NCI-H128 (cell line): Measurements from ENCODE around the gene HK1.

ENCODE experiments used
- DNase-seq: peaks from one replicate; lab custom pipeline; 2025; ENCODE audit not compliant: unreplicated experiment; lab: John Stamatoyannopoulos, UW

The HK1 gene

DNA sequence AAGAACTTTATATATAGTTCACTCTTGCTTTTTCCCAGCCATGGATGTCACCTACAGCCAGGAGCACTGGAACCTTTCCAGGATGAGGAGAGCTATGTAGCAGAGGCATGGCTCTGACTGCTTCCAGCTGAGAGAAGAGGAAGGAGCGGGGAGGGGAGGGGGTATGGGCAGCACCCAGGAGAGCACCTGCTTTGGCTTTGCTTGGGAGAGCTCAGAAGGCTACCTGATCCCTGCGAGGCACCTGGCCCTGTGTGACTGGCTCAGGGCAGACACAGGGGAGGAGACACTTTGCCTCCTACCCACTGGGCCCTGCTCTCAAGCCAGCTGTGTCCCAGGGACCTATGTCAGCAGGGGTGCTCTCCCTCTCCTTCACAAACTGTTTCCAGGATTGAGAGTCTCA lies 67.1 kb downstream of the HK1 start:
- DNase-seq = no peak

DNA sequence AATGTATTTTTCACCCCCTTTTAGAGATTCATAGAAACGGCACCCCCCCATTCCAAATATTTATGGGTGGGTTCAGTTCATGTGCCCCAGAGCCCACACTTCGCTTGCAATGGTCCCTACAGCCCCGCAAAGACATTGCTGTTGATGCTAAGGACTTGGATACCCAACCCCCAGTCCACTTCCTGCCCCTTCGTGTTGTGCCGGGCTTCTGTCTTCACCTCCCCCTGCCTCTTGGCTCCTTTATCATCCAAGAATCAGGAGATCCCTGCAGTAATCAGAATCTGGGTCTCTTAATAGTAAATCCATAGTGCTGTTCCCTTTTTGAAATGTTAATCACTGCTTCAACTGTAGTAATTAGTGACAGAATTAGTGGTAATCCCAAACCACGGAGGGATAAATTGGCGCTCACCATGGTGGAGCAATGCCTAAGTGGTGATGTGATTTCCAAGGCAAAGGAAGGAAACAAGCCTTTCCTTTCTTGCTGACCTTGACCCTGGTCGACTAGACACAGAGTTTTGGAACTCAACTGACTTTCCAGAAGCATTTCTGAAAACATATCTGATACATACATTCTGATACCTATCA lies 67.7 kb downstream of the HK1 start:
- DNase-seq = no peak

DNA sequence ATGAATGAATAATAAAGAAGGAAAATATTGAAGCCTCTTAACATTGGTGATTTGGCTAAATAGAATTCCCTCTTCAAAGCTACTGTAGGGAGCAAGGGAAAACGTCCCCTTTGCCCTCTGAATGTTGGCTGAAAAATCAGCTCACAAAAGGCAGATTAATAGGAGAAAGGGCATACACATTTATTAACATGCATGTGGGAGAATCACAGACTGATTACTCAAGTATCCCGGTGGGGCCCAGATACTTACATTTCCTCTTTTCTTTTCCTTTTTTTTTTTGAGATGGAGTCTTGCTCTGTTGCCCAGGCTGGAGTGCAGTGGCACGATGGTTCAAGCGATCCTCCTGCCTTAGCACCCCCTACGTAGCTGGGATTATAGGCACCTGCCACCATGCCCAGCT lies 68.5 kb downstream of the HK1 start:
- no peak for DNase-seq

DNA sequence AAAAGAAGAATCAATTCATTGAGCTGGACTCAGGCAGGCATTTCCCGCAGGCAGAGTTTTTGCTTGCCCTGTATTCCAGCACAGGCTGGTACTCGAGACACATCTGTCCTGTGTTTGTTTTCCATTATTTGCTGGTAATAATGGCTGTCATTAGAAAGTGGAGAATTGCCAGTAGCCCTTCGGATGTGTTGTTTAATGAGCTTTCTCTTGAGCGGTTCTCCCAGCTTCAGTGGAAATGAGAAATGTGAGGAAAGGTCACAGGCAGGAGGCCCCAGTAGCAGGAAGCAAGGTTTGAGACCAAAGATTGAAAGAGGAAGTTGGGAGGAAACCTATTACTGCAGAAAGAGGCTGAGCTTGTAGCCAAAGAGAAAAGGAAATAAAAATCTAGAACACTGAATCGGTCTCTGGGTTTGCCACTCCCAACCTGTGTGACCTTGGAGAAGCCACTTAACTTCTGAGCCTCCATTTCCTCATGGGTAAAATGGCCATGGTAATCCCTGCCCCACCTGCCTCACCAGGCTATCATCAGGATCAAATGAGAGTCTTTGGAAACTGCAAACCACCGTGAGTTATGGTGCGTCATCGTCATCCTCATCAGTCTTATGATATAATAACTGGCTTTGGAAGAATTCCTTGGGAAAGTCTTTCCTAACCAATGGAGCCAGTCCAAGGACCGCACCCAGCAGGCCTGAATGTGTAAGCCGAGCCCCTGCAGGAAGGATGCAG lies 70.7 kb downstream of the HK1 start:
- no peak for DNase-seq

DNA sequence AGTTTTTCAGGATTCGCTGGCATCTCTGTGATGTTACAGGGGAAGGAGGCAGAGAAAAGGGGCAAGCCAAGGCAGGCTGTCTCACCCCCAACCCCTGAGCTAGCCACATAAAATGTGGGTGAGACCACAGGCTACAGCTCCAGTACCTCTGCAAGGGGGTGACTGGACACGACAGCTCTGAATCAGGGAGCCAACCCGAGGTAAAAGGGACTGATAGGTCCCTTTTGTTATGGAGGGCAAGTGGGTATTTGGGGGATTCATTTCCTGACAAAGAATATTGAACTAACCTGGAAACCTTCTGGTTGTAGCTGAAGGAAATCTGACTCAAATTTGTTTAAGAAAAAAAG lies 71.2 kb downstream of the HK1 start:
- no peak for DNase-seq

DNA sequence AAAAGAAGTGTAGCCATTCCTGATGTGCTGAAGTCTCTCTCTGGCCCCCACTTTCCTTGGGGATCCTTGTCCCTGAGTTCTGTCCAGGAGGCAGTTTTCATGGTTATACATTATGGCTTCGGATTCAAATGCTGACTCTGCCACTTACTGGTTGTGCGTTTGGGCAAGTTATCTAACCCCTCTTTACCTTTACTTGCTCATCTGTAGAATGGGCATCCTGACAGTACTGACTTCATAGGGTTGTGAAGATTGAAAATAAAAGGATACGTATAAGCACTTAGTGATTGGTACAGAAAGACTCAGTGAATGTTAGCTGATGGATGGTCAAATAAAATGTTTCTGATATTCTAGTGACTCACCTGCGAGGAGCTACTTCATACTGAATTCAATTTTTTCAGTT lies 73.3 kb downstream of the HK1 start:
- DNase-seq = no peak

DNA sequence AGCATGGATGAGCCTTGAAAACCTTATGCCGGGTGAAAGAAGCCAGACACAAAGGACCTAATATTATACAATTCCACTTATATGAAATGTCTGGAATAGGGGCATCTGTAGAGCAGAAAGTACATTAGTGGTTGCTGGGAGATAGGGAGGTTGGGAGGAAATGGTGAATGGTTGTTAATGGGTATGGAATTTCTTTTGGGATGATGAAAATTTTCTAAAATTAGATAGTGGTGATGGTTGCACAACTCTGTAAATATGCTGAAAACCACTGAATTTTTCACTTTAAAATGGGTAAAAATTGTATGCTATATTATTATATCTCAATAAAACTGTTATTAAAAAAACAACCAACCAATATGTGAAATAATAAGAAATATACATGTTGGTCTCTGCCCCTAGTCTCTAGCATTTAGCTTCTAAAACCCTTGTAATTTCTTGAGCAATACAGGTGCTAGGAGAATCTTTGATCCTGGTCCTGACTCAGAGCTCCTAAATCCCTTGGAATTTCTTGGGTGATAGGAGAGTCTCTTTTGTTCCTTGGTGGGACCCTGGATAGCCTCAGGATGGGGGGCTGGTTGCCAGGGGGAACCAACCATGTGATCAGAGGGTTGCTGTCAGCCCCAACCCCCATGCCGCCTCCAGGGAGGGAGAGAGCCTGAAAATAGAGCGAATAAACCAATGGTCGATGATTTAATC lies 74.4 kb downstream of the HK1 start:
- DNase-seq = no peak

DNA sequence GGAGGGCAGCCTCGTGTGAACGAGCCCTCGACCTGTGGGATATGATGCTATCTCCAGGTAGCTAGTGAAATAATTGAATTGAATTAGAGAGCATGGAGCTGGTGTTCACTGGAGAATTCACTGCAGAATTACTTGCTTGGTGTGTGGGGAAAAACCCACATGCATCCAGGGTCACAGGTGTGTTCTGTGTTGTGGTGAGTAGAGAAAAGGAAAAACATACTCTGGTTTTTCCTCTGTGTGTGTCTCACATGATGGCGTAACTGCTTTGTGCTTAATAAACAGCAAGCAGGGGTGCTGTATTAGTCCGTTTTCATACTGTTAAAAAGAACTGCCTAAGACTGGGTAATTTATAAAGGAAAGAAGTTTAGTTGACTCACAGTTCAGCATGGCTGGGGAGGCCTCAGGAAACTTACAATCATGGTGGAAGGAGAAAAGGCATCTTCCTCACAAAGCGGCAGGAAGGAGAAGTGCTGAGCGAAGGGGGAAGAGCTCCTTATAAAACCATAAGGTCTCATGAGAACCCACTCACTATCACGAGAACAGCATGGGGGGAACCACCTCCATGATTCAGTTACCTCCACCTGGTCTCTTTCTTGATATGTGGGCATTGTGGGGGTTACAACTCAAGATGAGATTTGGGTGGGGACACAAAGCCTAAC lies 75.8 kb downstream of the HK1 start:
- DNase-seq = no peak

DNA sequence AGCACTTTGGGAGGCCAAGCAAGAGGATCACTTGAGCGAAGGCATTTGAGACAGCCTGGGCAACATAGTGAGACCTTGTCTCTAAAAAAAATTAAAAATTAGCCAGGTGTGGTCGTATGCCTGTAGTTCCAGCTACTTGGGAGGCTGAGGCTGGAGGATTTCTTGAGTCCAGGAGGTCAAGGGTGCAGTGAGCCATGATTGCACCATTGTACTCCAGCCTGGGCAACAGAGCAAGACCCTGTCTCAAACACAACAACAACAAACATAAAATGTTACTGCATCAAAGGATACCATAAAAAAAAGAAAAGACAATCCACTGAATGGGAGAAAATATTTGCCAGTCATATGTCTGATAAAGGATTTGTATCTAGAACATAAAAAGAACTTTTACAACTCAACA lies 77.9 kb downstream of the HK1 start:
- DNase-seq = no peak

DNA sequence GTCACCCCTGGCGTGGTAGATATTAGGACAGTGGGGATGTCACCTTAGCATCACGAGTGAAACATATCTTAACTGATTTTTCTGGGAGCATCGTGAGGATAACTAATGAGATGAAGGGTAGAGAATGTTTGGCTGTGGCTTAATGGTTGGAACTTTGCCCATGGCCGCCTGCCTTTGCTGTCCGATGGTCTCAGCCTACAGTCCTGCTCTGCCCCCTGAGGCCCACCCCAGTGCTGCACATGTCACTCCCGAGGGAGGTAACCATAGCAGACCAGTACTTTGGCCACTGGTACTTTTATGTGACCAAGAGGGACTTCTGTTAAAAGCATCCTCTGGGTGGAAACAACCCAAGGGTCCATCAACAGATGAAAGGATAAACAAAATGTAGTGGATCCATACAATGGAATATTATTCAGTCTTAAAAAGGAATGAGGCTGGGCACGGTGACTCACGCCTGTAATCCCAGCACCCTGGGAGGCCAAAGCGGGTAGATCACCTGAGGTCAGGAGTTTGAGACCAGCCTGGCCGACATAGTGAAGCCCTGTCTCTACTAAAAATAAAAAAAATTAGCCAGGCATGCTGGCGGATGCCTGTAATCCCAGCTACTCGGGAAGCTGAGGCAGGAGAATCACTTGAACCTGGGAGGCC lies 80.0 kb downstream of the HK1 start:
- DNase-seq = no peak

DNA sequence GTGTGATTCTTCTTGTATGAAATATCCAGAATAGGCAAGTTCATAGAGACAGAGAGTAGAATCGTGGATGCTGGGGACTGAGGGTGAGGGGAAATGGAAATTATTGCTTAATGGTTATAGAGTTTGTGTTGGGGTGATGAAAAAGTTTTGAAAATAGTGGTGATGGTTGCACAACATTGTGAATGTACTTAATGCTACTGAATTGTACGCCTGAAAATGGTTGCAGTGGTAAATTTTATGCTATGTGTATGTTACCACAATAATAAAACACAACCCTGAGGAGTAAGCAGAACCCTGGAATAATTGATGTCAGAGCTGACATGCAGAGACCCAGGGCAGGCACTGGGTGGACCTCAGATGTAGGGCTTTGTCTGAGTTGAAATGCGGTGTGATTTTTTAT lies 80.9 kb downstream of the HK1 start:
- no peak for DNase-seq

DNA sequence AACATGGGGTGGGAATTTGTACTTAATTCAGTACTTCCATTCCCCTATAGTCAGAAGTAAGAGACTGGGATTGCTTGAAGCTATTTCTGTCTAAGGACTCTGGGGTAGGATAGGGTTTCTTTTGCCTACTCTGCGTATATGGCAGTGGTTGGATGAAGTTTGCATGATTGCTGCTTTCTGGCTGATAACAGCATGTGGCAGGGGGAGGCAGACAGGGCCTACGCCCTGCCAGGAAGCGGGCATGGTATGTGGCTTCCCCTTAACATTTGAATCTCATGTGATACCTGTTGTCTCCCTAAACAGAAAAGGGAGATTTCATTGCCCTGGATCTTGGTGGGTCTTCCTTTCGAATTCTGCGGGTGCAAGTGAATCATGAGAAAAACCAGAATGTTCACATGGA lies 81.3 kb downstream of the HK1 start:
- DNase-seq = no peak

DNA sequence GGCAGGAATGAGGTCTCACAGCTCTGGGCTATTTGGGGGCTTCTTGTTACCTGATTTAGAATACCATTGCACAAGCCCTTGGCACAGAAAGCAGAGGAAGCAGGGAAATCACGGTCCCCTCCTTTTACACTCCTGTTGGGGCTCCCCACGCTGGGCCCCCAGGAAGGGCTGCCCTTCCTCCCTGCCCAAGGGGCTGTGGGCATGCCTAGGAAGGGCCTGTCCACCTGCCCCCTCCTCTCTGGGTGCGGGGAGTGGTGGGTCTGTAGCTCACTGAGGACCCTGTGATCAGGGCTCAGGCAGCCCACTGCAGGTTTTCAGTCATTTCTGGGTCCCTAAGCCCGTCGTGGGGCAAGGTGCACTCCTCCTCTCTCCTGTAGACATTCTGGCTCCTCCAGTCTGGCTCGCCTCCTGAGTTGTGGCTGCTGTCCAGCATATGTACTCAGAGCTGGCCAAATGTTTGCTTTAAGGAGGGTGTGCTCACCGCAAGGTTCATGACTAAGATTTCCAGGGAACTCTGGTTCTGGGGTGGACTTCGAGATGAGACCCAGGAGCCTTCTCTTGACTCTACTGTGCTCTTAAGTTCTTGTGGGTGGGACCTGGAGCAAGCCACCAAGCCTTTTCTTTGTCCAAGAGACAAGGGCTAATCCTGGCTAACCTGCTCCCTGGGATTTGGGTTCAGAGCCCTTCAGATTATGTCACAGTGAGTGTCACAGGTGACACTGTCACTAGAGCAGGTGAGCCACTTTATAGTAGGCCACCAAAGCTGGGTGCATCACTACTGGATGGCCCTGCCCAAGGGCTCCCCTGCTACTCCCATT lies 82.4 kb downstream of the HK1 start:
- no peak for DNase-seq

DNA sequence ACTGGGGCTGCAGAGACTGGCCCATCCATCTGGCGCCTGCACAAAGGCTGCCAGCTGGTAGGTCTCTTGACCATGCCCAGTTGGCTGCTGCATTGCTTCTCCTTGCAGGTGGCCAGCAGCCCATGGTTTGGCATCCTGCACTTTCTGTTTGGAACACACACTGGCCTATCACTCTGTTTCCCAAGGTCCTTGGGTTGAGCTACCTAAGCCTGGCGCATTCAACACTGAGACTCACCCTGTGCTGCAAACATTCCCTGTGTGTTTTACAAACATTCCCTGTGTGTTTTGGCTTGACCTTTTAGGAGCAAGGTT lies 83.0 kb downstream of the HK1 start:
- DNase-seq = no peak

DNA sequence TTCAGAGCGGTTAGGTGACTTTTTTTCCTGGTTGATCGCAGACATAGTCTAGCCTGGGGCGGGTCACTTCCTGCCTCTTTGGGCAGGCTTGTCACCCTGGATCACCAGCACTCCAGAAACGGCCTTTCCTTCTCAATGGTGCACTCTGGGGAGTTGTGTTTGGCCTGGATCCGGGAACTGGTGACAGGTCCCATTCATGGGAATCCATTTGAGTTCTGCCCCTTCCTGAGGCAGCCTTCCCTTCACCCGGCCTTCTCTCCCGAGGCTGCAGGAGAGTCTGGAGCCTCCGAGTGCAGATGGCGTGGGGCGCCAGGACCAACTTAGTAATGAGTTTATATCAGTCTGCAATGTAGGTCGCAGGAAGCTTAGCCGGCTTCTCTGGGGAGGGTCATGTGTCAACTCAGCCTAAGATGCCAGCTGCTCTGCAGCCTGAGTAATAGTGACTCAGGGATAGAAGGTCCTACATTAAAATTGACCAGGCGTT lies 84.2 kb downstream of the HK1 start:
- no peak for DNase-seq

DNA sequence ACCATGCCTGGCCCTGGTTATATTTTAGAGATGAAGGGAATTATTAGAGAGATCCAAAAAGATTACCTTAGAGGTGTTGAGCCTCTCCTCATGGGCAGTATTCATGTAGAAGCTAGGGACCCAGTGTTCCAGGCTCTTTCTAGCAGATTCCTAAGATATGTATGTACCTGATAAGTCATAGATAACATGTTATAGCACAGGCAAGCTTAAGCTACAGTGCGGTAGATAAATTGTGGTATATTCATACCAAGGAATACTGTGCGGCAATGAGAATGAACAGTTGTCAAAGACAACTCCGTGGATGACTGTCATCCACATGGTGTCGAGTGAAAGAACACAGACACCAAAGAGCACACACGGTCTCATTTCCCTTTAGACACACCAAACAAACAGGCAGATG lies 85.4 kb downstream of the HK1 start:
- DNase-seq = no peak

DNA sequence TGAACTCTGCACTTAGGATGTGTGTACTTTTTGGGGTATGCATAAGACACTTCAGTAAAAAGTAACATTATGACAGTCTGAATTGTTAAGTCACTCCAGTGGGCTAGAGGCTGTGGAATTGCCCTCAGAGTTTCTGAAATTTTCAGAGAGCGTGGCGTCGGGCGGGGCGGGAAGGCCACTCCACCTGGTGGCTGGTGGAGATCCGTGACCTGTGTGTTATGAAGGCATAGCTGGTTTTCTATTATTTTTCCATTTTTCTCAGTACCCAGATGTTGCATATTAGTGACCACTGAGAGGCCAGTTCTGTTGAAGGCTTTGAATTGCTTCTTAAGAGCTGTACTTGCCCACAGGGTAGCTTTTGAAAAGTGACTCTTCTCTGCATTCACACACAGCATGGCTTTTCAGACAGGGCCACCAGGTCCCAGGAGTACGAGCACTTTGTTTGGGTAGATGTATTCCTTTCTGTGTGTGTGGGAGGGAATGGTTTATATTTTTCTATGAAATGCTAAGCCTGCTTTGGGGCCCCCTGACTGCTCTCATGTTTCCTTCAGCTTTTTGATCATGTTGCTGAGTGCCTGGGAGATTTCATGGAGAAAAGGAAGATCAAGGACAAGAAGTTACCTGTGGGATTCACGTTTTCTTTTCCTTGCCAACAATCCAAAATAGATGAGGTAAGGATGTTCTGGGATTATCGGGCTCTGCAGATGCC lies 86.1 kb downstream of the HK1 start:
- no peak for DNase-seq

DNA sequence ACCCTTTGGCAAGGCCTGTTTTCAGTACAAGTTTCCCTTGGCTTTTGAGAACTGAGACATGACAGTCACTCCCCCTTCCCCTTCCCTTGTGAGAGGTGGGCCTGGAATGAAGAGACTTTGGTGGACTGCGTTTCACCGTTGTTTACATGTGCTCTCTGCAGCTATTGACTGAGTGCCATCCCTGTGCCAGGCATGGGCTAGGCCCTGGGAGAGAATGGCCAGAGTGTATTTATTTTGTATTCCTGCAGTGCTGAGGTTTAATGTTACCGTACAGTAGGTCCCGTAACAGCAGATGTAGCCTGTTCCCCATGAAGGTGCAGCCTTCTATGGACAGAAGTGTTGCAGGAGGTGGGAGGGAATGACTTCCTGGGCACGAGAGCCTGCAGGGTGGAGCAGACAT lies 88.4 kb downstream of the HK1 start:
- no peak for DNase-seq

DNA sequence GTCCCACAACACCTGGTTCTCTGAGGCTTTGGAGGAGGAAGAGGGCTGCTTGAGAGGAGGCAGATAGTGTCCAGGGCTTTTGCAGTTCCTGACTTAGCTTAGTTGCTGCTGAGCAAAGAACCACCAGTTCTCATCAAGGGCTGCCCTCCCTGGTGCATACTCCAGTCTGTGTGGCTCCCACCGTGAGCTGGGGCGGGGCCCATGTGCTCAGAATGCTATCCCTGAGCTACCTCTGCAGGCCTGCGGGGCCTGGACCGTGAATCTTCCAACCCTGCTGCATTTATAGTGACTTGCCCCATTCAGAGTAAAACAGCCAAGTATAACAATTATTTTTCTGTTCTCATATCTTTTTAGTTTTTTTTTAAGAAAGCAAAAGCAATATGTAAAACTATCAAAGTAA lies 89.2 kb downstream of the HK1 start:
- no peak for DNase-seq
